GM19463 (cell line): ENCODE measurements around the gene TEX22.
"Not testable (repeated sequence)": the region's sequence is repeated elsewhere in the genome, so short reads cannot be mapped to it uniquely, and the experiment has no call there.

Experiments used
- ATAC-seq: cut with Tn5 transposase; IDR thresholded peaks from one replicate; pipeline ENCODE4 v1.9.1; 2021; ENCODE audit warnings: mild to moderate bottlenecking, moderate library complexity; ENCODE audit not compliant: unreplicated experiment

Gene TEX22

GRCh38 chr14:105398044-105398725, at the start of gene TEX22:
TSS of gene TEX22 (plus strand) at chr14:105398538. CDS start at chr14:105399341, 803 bp downstream.
- peak; percentile 85 for ATAC-seq

GRCh38 chr14:105348945-105349699, 49.2 kb upstream of the TEX22 start:
- no peak for ATAC-seq

GRCh38 chr14:105349992-105350391, 48.3 kb upstream of the TEX22 start:
- ATAC-seq: no peak

GRCh38 chr14:105350450-105351244, 47.7 kb upstream of the TEX22 start:
- no peak for ATAC-seq

GRCh38 chr14:105351410-105351809, 46.9 kb upstream of the TEX22 start:
- ATAC-seq: no peak

GRCh38 chr14:105351920-105352851, 46.2 kb upstream of the TEX22 start:
- ATAC-seq: peak; percentile 54

- no peak for ATAC-seq
Measured at GRCh38 chr14:105353136-105353535, 45.2 kb upstream of the TEX22 start.

- no peak for ATAC-seq
Measured at GRCh38 chr14:105354541-105354940, 43.8 kb upstream of the TEX22 start.

GRCh38 chr14:105355049-105355575, 43.2 kb upstream of the TEX22 start:
- ATAC-seq: no peak

- no peak for ATAC-seq
Measured at GRCh38 chr14:105355850-105356604, 42.3 kb upstream of the TEX22 start.

- no peak for ATAC-seq
Measured at GRCh38 chr14:105356927-105357326, 41.4 kb upstream of the TEX22 start.

GRCh38 chr14:105357626-105358025, 40.7 kb upstream of the TEX22 start:
- ATAC-seq: no peak

GRCh38 chr14:105358140-105358846, 40.0 kb upstream of the TEX22 start:
- ATAC-seq: no peak

- no peak for ATAC-seq
Measured at GRCh38 chr14:105358943-105359342, 39.4 kb upstream of the TEX22 start.

GRCh38 chr14:105361412-105361811, 36.9 kb upstream of the TEX22 start:
- not testable (repeated sequence) for ATAC-seq

- ATAC-seq: no peak
Measured at GRCh38 chr14:105363847-105364708, 34.3 kb upstream of the TEX22 start.

- no peak for ATAC-seq
Measured at GRCh38 chr14:105365101-105365500, 33.2 kb upstream of the TEX22 start.

- ATAC-seq: no peak
Measured at GRCh38 chr14:105365681-105366080, 32.7 kb upstream of the TEX22 start.
